ENCODE data around the gene PPFIA3.

PPFIA3 gene

GRCh38 chr19:49152119-49152550, 32.8 kb downstream of the PPFIA3 start:
- Histone ChIP-seq H3K4me1 (ENCODE audit: control insufficient read depth in 2 of 2, insufficient read depth in 1 of 2, low read depth in 1 of 2, low read length in 2 of 2) (peaks cover 21 to 22% of the 10 kb centered on the region in 2 donors), H4K91ac (ENCODE audit: low read depth, low read length, poor library complexity) (no peak overlapping the region), H3K23ac (ENCODE audit: low read depth, low read length, poor library complexity) (no peak overlapping the region), H3K18ac (ENCODE audit: low read length) (no peak overlapping the region), H2BK120ac (ENCODE audit: low read depth, low read length) (no peak overlapping the region), H2BK15ac (ENCODE audit: low read length) (peak overlapping the region; percentile 45), H3K36me3 (replicated peaks in 1 of 2; ENCODE audit: control insufficient read depth in 2 of 2, insufficient read depth in 2 of 2, low read length in 2 of 2) (no peaks in the 10 kb centered on the region), H3K4me2 (ENCODE audit: insufficient read depth, low read length, poor library complexity, severe bottlenecking) (no peak overlapping the region), H3K27me3 (ENCODE audit: control insufficient read depth in 3 of 3, insufficient read depth in 3 of 3, low read depth in 1 of 3, low read length in 3 of 3) (peaks cover 0 to 21% (median 0%) of the 10 kb centered on the region in 3 experiments), H3K9me3 (replicated peaks in 1 of 2; ENCODE audit: control insufficient read depth in 2 of 2, insufficient read depth in 1 of 2, low read depth in 1 of 2, low read length in 2 of 2) (peaks cover 0 to 2% of the 10 kb centered on the region in 2 donors), H2BK5ac (ENCODE audit: low read length) (no peak overlapping the region), H3K27ac (replicated peaks; ENCODE audit: low read length) (no peak overlapping the region), H3K14ac (ENCODE audit: low read length) (no peak overlapping the region), H2BK12ac (ENCODE audit: low read length) (no peak overlapping the region), H3K4ac (ENCODE audit: low read length) (no peak overlapping the region), H4K8ac (ENCODE audit: low read depth, low read length) (no peak overlapping the region), H2AK5ac (ENCODE audit: low read depth, low read length) (peak overlapping the region; percentile 22), H3K79me1 (ENCODE audit: low read depth, low read length) (no peaks in the 10 kb centered on the region), H3K9ac (ENCODE audit: low read depth, low read length, poor library complexity) (peak overlapping the region; percentile 36), H2AFZ (ENCODE audit: low read length) (no peak overlapping the region), H3K4me3 (ENCODE audit: low read length in 2 of 2) (no peak overlapping the region)
- no CpG with 5 or more reads among the region's 10 CpGs for WGBS, 2 donors (ENCODE audit: extremely low coverage in 2 of 2, insufficient read length in 2 of 2, insufficient replicate concordance in 1 of 2)
- DNase-seq (ENCODE audit: low spot score): no peak

GRCh38 chr19:49153167-49153809, 33.9 kb downstream of the PPFIA3 start:
- H4K91ac ChIP-seq (ENCODE audit: low read depth, low read length, poor library complexity): no peak overlapping the region
- no peak overlapping the region for H3K4me3 ChIP-seq (ENCODE audit: low read length in 2 of 2)
- no peak overlapping the region for H2BK5ac ChIP-seq (ENCODE audit: low read length)
- H3K14ac ChIP-seq (ENCODE audit: low read length): no peak overlapping the region
- H2BK15ac ChIP-seq (ENCODE audit: low read length): peak overlapping the region; percentile 94
- H3K4me1 ChIP-seq (ENCODE audit: control insufficient read depth in 2 of 2, insufficient read depth in 1 of 2, low read depth in 1 of 2, low read length in 2 of 2): peaks cover 25% of the 10 kb centered on the region in 2 donors
- peaks cover 0 to 25% (median 0%) of the 10 kb centered on the region in 3 experiments for H3K27me3 ChIP-seq (ENCODE audit: control insufficient read depth in 3 of 3, insufficient read depth in 3 of 3, low read depth in 1 of 3, low read length in 3 of 3)
- H3K4me2 ChIP-seq (ENCODE audit: insufficient read depth, low read length, poor library complexity, severe bottlenecking): no peak overlapping the region
- DNase-seq (ENCODE audit: low spot score): no peak
- no peaks in the 10 kb centered on the region for H3K36me3 ChIP-seq (replicated peaks in 1 of 2; ENCODE audit: control insufficient read depth in 2 of 2, insufficient read depth in 2 of 2, low read length in 2 of 2)
- H2AK5ac ChIP-seq (ENCODE audit: low read depth, low read length): peak overlapping the region; percentile 30
- H3K4ac ChIP-seq (ENCODE audit: low read length): no peak overlapping the region
- WGBS, 2 donors (ENCODE audit: extremely low coverage in 2 of 2, insufficient read length in 2 of 2, insufficient replicate concordance in 1 of 2): no CpG with 5 or more reads among the region's 10 CpGs
- H3K23ac ChIP-seq (ENCODE audit: low read depth, low read length, poor library complexity): peak overlapping the region; percentile 90
- no peak overlapping the region for H4K8ac ChIP-seq (ENCODE audit: low read depth, low read length)
- no peak overlapping the region for H2BK12ac ChIP-seq (ENCODE audit: low read length)
- H3K18ac ChIP-seq (ENCODE audit: low read length): peak overlapping the region; percentile 53
- H2AFZ ChIP-seq (ENCODE audit: low read length): no peak overlapping the region
- no peak overlapping the region for H2BK120ac ChIP-seq (ENCODE audit: low read depth, low read length)
- H3K27ac ChIP-seq (replicated peaks; ENCODE audit: low read length): no peak overlapping the region
- no peaks in the 10 kb centered on the region for H3K79me1 ChIP-seq (ENCODE audit: low read depth, low read length)
- H3K9ac ChIP-seq (ENCODE audit: low read depth, low read length, poor library complexity): no peak overlapping the region
- peaks cover 0 to 2% of the 10 kb centered on the region in 2 donors for H3K9me3 ChIP-seq (replicated peaks in 1 of 2; ENCODE audit: control insufficient read depth in 2 of 2, insufficient read depth in 1 of 2, low read depth in 1 of 2, low read length in 2 of 2)

- no peak overlapping the region for H2AFZ ChIP-seq (ENCODE audit: low read length)
- H3K14ac ChIP-seq (ENCODE audit: low read length): peak overlapping the region; percentile 4
- peaks cover 0 to 26% (median 0%) of the 10 kb centered on the region in 3 experiments for H3K27me3 ChIP-seq (ENCODE audit: control insufficient read depth in 3 of 3, insufficient read depth in 3 of 3, low read depth in 1 of 3, low read length in 3 of 3)
- peaks cover 20 to 21% of the 10 kb centered on the region in 2 donors for H3K4me1 ChIP-seq (ENCODE audit: control insufficient read depth in 2 of 2, insufficient read depth in 1 of 2, low read depth in 1 of 2, low read length in 2 of 2)
- H2BK5ac ChIP-seq (ENCODE audit: low read length): no peak overlapping the region
- H3K4me2 ChIP-seq (ENCODE audit: insufficient read depth, low read length, poor library complexity, severe bottlenecking): no peak overlapping the region
- H4K8ac ChIP-seq (ENCODE audit: low read depth, low read length): no peak overlapping the region
- WGBS, 2 donors (ENCODE audit: extremely low coverage in 2 of 2, insufficient read length in 2 of 2, insufficient replicate concordance in 1 of 2): no CpG with 5 or more reads among the region's 6 CpGs
- H3K79me1 ChIP-seq (ENCODE audit: low read depth, low read length): no peaks in the 10 kb centered on the region
- peak overlapping the region; percentile 44 for H2BK12ac ChIP-seq (ENCODE audit: low read length)
- no peak overlapping the region for H3K4me3 ChIP-seq (ENCODE audit: low read length in 2 of 2)
- H2BK120ac ChIP-seq (ENCODE audit: low read depth, low read length): no peak overlapping the region
- H2BK15ac ChIP-seq (ENCODE audit: low read length): no peak overlapping the region
- no peak overlapping the region for H3K9ac ChIP-seq (ENCODE audit: low read depth, low read length, poor library complexity)
- peaks cover 0 to 2% of the 10 kb centered on the region in 2 donors for H3K36me3 ChIP-seq (replicated peaks in 1 of 2; ENCODE audit: control insufficient read depth in 2 of 2, insufficient read depth in 2 of 2, low read length in 2 of 2)
- no peak overlapping the region for H3K27ac ChIP-seq (replicated peaks; ENCODE audit: low read length)
- peak overlapping the region; percentile 31 for H3K4ac ChIP-seq (ENCODE audit: low read length)
- no peak overlapping the region for H3K18ac ChIP-seq (ENCODE audit: low read length)
- H4K91ac ChIP-seq (ENCODE audit: low read depth, low read length, poor library complexity): no peak overlapping the region
- peaks cover 0 to 2% of the 10 kb centered on the region in 2 donors for H3K9me3 ChIP-seq (replicated peaks in 1 of 2; ENCODE audit: control insufficient read depth in 2 of 2, insufficient read depth in 1 of 2, low read depth in 1 of 2, low read length in 2 of 2)
- peak overlapping the region; percentile 3 for H3K23ac ChIP-seq (ENCODE audit: low read depth, low read length, poor library complexity)
- no peak overlapping the region for H2AK5ac ChIP-seq (ENCODE audit: low read depth, low read length)
- no peak for DNase-seq (ENCODE audit: low spot score)
Observed at GRCh38 chr19:49154279-49154678, 34.9 kb downstream of the PPFIA3 start.

- no peaks in the 10 kb centered on the region for H3K79me1 ChIP-seq (ENCODE audit: low read depth, low read length)
- H3K4me3 ChIP-seq (ENCODE audit: low read length in 2 of 2): peak within 1 kb of the TSS in 1 of 2 donors; percentile 9
- H2BK120ac ChIP-seq (ENCODE audit: low read depth, low read length): no peak within 1 kb of the TSS
- H3K27ac ChIP-seq (replicated peaks; ENCODE audit: low read length): no peak within 1 kb of the TSS
- peaks cover 0 to 9% of the 10 kb centered on the region in 2 donors for H3K36me3 ChIP-seq (replicated peaks in 1 of 2; ENCODE audit: control insufficient read depth in 2 of 2, insufficient read depth in 2 of 2, low read length in 2 of 2)
- H3K14ac ChIP-seq (ENCODE audit: low read length): peak within 1 kb of the TSS; percentile 4
- peak within 1 kb of the TSS; percentile 89 for H3K18ac ChIP-seq (ENCODE audit: low read length)
- H4K91ac ChIP-seq (ENCODE audit: low read depth, low read length, poor library complexity): no peak within 1 kb of the TSS
- peak within 1 kb of the TSS; percentile 76 for H2AFZ ChIP-seq (ENCODE audit: low read length)
- H4K8ac ChIP-seq (ENCODE audit: low read depth, low read length): no peak within 1 kb of the TSS
- peak within 1 kb of the TSS; percentile 64 for H2BK15ac ChIP-seq (ENCODE audit: low read length)
- H3K4ac ChIP-seq (ENCODE audit: low read length): peak within 1 kb of the TSS; percentile 31
- no peak within 1 kb of the TSS for H3K9ac ChIP-seq (ENCODE audit: low read depth, low read length, poor library complexity)
- peak within 1 kb of the TSS; percentile 81 for H2AK5ac ChIP-seq (ENCODE audit: low read depth, low read length)
- peak within 1 kb of the TSS; percentile 37 for H3K23ac ChIP-seq (ENCODE audit: low read depth, low read length, poor library complexity)
- no peak for DNase-seq (ENCODE audit: low spot score)
- no peak within 1 kb of the TSS for H3K4me2 ChIP-seq (ENCODE audit: insufficient read depth, low read length, poor library complexity, severe bottlenecking)
- peaks cover 20 to 21% of the 10 kb centered on the region in 2 donors for H3K4me1 ChIP-seq (ENCODE audit: control insufficient read depth in 2 of 2, insufficient read depth in 1 of 2, low read depth in 1 of 2, low read length in 2 of 2)
- peaks cover 0 to 26% (median 0%) of the 10 kb centered on the region in 3 experiments for H3K27me3 ChIP-seq (ENCODE audit: control insufficient read depth in 3 of 3, insufficient read depth in 3 of 3, low read depth in 1 of 3, low read length in 3 of 3)
- H3K9me3 ChIP-seq (replicated peaks in 1 of 2; ENCODE audit: control insufficient read depth in 2 of 2, insufficient read depth in 1 of 2, low read depth in 1 of 2, low read length in 2 of 2): peaks cover 0 to 2% of the 10 kb centered on the region in 2 donors
- H2BK5ac ChIP-seq (ENCODE audit: low read length): no peak within 1 kb of the TSS
- peak within 1 kb of the TSS; percentile 44 for H2BK12ac ChIP-seq (ENCODE audit: low read length)
- no CpG with 5 or more reads among the region's 19 CpGs for WGBS, 2 donors (ENCODE audit: extremely low coverage in 2 of 2, insufficient read length in 2 of 2, insufficient replicate concordance in 1 of 2)
Observed at GRCh38 chr19:49155005-49155819, 35.9 kb downstream of the PPFIA3 start, which contains the start of gene HRC. Gene HRC, minus strand, starts transcription at chr19:49155396. Its CDS starts 159 bp downstream, at chr19:49155237.

Measured in neuronal stem cell (in vitro differentiated cells).